HCT116 (cell line): ENCODE data around the gene PLA2R1. TPM values are rescaled to one million over a fixed set of nuclear protein-coding genes. Genes with fewer than 3 reads are reported as not detected.

Experiments used
- ATAC-seq: fragments of 200-7000 bp; cut with Tn5 transposase; 2 replicates; pipeline ENCODE4 v1.9.1; 2020; ENCODE audit warnings: mild to moderate bottlenecking, moderate library complexity
- BruUV-seq: library from RNA; stranded (reverse); fragments of 400-500 nt; replicated peaks from 2 replicates; lab custom pipeline; 2021; lab: Mats Ljungman, UMichigan
- CTCF ChIA-PET: fragments of 300-600 bp; sonication (Branson Sonifier 250); formaldehyde crosslinking; loops from one replicate; lab custom pipeline; 2021; ENCODE audit warnings: antibody characterized with exemption; lab: Charles Lee
- POLR2A ChIA-PET: fragments of 300-600, 350-600 bp; sonication (Branson Sonifier 250); formaldehyde crosslinking; loops from one replicate; lab custom pipeline; 2021; ENCODE audit warnings: antibody characterized with exemption; lab: Charles Lee
- RAD21 ChIA-PET, 2 experiments: fragments of 300-600 bp; sonication (Branson Sonifier 250); formaldehyde crosslinking; loops; one replicate each; lab custom pipeline; 2023; ENCODE audit warnings: low total read pairs in 2 of 2; ENCODE audit not compliant: uncharacterized antibody in 2 of 2, unreplicated experiment in 2 of 2, low non-redundant PET in 1 of 2; lab: Charles Lee
- DNase-seq: peaks from one replicate; pipeline ENCODE4 v3.0.0-alpha.2; 2010; ENCODE audit warnings: low read depth, low spot score
- H2AFZ ChIP-seq: fragments of 200-600 bp; shearing (Covaris generic), sonication (generic); 2 replicates; pipeline ENCODE4 v1.6.1; 2017; ENCODE audit warnings: low read depth, mixed run types, mixed read lengths, antibody characterized with exemption, low read length; ENCODE audit not compliant: poor library complexity, severe bottlenecking
- H3K27ac ChIP-seq: 2 replicates; pipeline ENCODE4 v1.5.1; 2012; ENCODE audit warnings: low read depth, low read length
- H3K27me3 ChIP-seq: fragments of 200-600 bp; sonication (generic); 2 replicates; pipeline ENCODE4 v1.6.1; 2016; ENCODE audit warnings: mixed run types, low read length, mixed read lengths; ENCODE audit not compliant: insufficient read depth
- H3K36me3 ChIP-seq, 2 experiments: fragments of 200-500 bp in 1 of 2; fragments of 200-600 bp in 1 of 2; sonication (Bioruptor generic) in 1 of 2; sonication (generic) in 1 of 2; 2 replicates each; pipeline versions ENCODE4 v1.5.1 to v1.6.1; 2014 to 2016; ENCODE audit warnings: low read length in 2 of 2, inconsistent platforms in 1 of 2, mixed read lengths in 1 of 2, mixed run types in 1 of 2; ENCODE audit not compliant: insufficient read depth in 2 of 2, control insufficient read depth in 1 of 2
- H3K4me1 ChIP-seq, 2 experiments: fragments of 200-600 bp in 1 of 2; sonication (generic) in 1 of 2; 2 replicates each; pipeline versions ENCODE4 v1.5.1 to v1.6.1; 2012 to 2017; ENCODE audit warnings: low read length in 2 of 2, inconsistent platforms in 1 of 2, mild to moderate bottlenecking in 1 of 2, mixed read lengths in 1 of 2, mixed run types in 1 of 2, moderate library complexity in 1 of 2; ENCODE audit not compliant: insufficient read depth in 2 of 2, control insufficient read depth in 1 of 2
- H3K4me2 ChIP-seq: fragments of 200-600 bp; sonication (generic); 2 replicates; pipeline ENCODE4 v1.6.1; 2017; ENCODE audit warnings: mixed run types, low read length, mixed read lengths
- H3K4me3 ChIP-seq, 2 experiments: fragments of 200-600 bp in 1 of 2; sonication (generic) in 1 of 2; replicated peaks in 1 of 2; 2 replicates each; pipeline ENCODE4 v1.5.1; 2011 to 2016; ENCODE audit warnings: low read length in 2 of 2, control low read depth in 1 of 2, low read depth in 1 of 2, mild to moderate bottlenecking in 1 of 2, mixed read lengths in 1 of 2, mixed run types in 1 of 2
- H3K79me2 ChIP-seq: fragments of 200-600 bp; sonication (generic); 2 replicates; pipeline ENCODE4 v1.6.1; 2017; ENCODE audit warnings: mild to moderate bottlenecking, mixed run types, low read length, moderate library complexity, mixed read lengths; ENCODE audit not compliant: insufficient read depth
- H3K9ac ChIP-seq: fragments of 200-600 bp; sonication (generic); 2 replicates; pipeline ENCODE4 v1.6.1; 2016; ENCODE audit warnings: low read length, mixed read lengths
- H3K9me2 ChIP-seq: fragments of 200-600 bp; sonication (generic), shearing (Covaris generic); 2 replicates; pipeline ENCODE4 v1.6.1; 2017; ENCODE audit warnings: mixed run types, mild to moderate bottlenecking, moderate library complexity; ENCODE audit not compliant: insufficient read depth
- H3K9me3 ChIP-seq, 2 experiments: fragments of 200-500 bp in 1 of 2; fragments of 200-600 bp in 1 of 2; sonication (Bioruptor generic) in 1 of 2; sonication (generic) in 1 of 2; 2 replicates each; pipeline ENCODE4 v1.6.1; 2014 to 2017; ENCODE audit warnings: low read length in 2 of 2, mixed read lengths in 2 of 2, inconsistent platforms in 1 of 2, low read depth in 1 of 2, mild to moderate bottlenecking in 1 of 2, mixed run types in 1 of 2, moderate library complexity in 1 of 2; ENCODE audit not compliant: control insufficient read depth in 1 of 2, insufficient read depth in 1 of 2
- H4K20me1 ChIP-seq: fragments of 200-600 bp; sonication (generic), shearing (Covaris generic); 2 replicates; pipeline ENCODE4 v1.6.1; 2017; ENCODE audit warnings: mixed run types, mild to moderate bottlenecking, moderate library complexity; ENCODE audit not compliant: insufficient read depth
- ATF3 ChIP-seq: IDR thresholded peaks from 2 replicates; pipeline ENCODE4 v1.6.1; 2012
- CBX3 ChIP-seq: IDR thresholded peaks from 2 replicates; pipeline ENCODE4 v1.6.1; 2012; ENCODE audit warnings: low read depth
- CEBPB ChIP-seq: IDR thresholded peaks from 2 replicates; pipeline ENCODE4 v1.6.1; 2012; ENCODE audit warnings: low read depth
- EGR1 ChIP-seq: IDR thresholded peaks from 2 replicates; pipeline ENCODE4 v1.6.1; 2012; ENCODE audit warnings: low read depth
- ELF1 ChIP-seq: IDR thresholded peaks from 2 replicates; pipeline ENCODE4 v1.6.1; 2012; ENCODE audit warnings: low read depth, borderline replicate concordance
- EZH2 ChIP-seq: fragments of 200-600 bp; sonication (generic); IDR thresholded peaks from 2 replicates; pipeline ENCODE4 v1.6.1; 2017; ENCODE audit warnings: antibody characterized with exemption, mixed run types
- EZH2phosphoT487 ChIP-seq: fragments of 200-600 bp; IDR thresholded peaks from 2 replicates; pipeline ENCODE4 v1.6.1; 2018; ENCODE audit warnings: antibody characterized with exemption, borderline replicate concordance
- FOSL1 ChIP-seq: IDR thresholded peaks from 2 replicates; pipeline ENCODE4 v1.6.1; 2012; ENCODE audit warnings: low read depth
- JUND ChIP-seq: IDR thresholded peaks from 2 replicates; pipeline ENCODE4 v1.6.1; 2012
- MAX ChIP-seq: IDR thresholded peaks from 2 replicates; pipeline ENCODE4 v1.6.1; 2012
- POLR2A ChIP-seq: IDR thresholded peaks from 2 replicates; pipeline ENCODE4 v1.7.0; 2011; ENCODE audit warnings: borderline replicate concordance; ENCODE audit not compliant: insufficient read depth, insufficient read length; ENCODE audit errors: extremely low read depth
- POLR2AphosphoS5 ChIP-seq: IDR thresholded peaks from 2 replicates; pipeline ENCODE4 v1.6.1; 2011; ENCODE audit warnings: mild to moderate bottlenecking, low read depth, low read length, moderate library complexity
- RAD21 ChIP-seq: IDR thresholded peaks from 2 replicates; pipeline ENCODE4 v1.6.1; 2012; ENCODE audit warnings: low read depth, mild to moderate bottlenecking
- REST ChIP-seq: IDR thresholded peaks from 2 replicates; pipeline ENCODE4 v1.6.1; 2012; ENCODE audit warnings: low read depth
- SP1 ChIP-seq: IDR thresholded peaks from 2 replicates; pipeline ENCODE4 v1.6.1; 2012; ENCODE audit warnings: low read depth
- SRF ChIP-seq: IDR thresholded peaks from 2 replicates; pipeline ENCODE4 v1.6.1; 2012; ENCODE audit warnings: low read depth
- TCF7L2 ChIP-seq: IDR thresholded peaks from 2 replicates; pipeline ENCODE4 v1.7.0; 2011; ENCODE audit warnings: borderline replicate concordance, inconsistent platforms; ENCODE audit not compliant: insufficient read depth, insufficient read length; ENCODE audit errors: extremely low read depth
- ZBTB33 ChIP-seq: IDR thresholded peaks from 2 replicates; pipeline ENCODE4 v1.6.1; 2011; ENCODE audit warnings: mild to moderate bottlenecking, low read length, moderate library complexity; ENCODE audit not compliant: insufficient replicate concordance; ENCODE audit errors: extremely low read depth
- ZFX ChIP-seq: fragments of 450-650 bp; IDR thresholded peaks from 2 replicates; pipeline ENCODE4 v1.6.1; 2017
- ZNF274 ChIP-seq: fragments of 200-500 bp; sonication (Bioruptor generic); IDR thresholded peaks from 2 replicates; pipeline ENCODE4 v1.6.1; 2014; ENCODE audit warnings: mild to moderate bottlenecking, low read depth, low read length, inconsistent platforms
- intact Hi-C: fragments of 100-400 bp; cut with micrococcal nuclease; formaldehyde crosslinking; loops from 2 replicates; pipeline ENCODE4 v1.10.0; 2022
- total RNA-seq: library from RNA; stranded (reverse); gene quantifications from one replicate; pipeline ENCODE4 v1.2.1, GENCODE V29; 2021; ENCODE audit not compliant: unreplicated experiment

The PLA2R1 gene
- total RNA-seq, 1 experiment from 2014 or later = 0.34 TPM

- ChIA-PET RAD21 (no interaction called here), POLR2A (no interaction called here), CTCF (no interaction called here)
- Histone ChIP-seq H3K79me2 (no peaks in the 10 kb centered on the region), H3K4me3 (no peak overlapping the region), H3K9me3 (no peaks in the 10 kb centered on the region), H3K27ac (no peak overlapping the region), H3K9ac (no peak overlapping the region), H3K9me2 (no peaks in the 10 kb centered on the region), H3K27me3 (no peaks in the 10 kb centered on the region), H2AFZ (no peak overlapping the region), H3K36me3 (no peaks in the 10 kb centered on the region), H4K20me1 (no peaks in the 10 kb centered on the region), H3K4me1 (no peaks in the 10 kb centered on the region), H3K4me2 (no peak overlapping the region)
- intact Hi-C loops = no loop called here
- TF ChIP-seq SP1 = no peak
- no peak for TF ChIP-seq CBX3
- TF ChIP-seq EGR1 = no peak
- no peak for TF ChIP-seq ELF1
- TF ChIP-seq POLR2AphosphoS5 = no peak
- no peak for TF ChIP-seq TCF7L2
- TF ChIP-seq EZH2 = no peak
- no peak for TF ChIP-seq CEBPB
- no peak for TF ChIP-seq ZFX
- no peak for TF ChIP-seq ATF3
- TF ChIP-seq POLR2A = no peak
- TF ChIP-seq JUND = no peak
- TF ChIP-seq MAX = no peak
- TF ChIP-seq EZH2phosphoT487 = no peak
- TF ChIP-seq FOSL1 = no peak
- TF ChIP-seq ZNF274 = no peak
- no peak for TF ChIP-seq SRF
- TF ChIP-seq RAD21 = no peak
- no peak for TF ChIP-seq REST
- TF ChIP-seq ZBTB33 = no peak
- DNase-seq = no peak
- ATAC-seq = no peak
- no TSS peak for BruUV-seq
Observed at GRCh38 chr2:159942146-159942545, 120.3 kb downstream of the PLA2R1 start.
